NCI-H2029 (cell line): ENCODE data around the gene SURF2.
"Not testable (repeated sequence)": the region's sequence is repeated elsewhere in the genome, so short reads cannot be mapped to it uniquely, and the experiment has no call there.

Experiments
- DNase-seq: peaks from one replicate; lab custom pipeline; 2025; lab: John Stamatoyannopoulos, UW

Gene SURF2

GRCh38 chr9:133356391-133357091 lies at the start of gene SURF2, which contains the start of gene SURF1:
SURF2 (plus strand) TSS chr9:133356550; CDS start chr9:133356593, 43 bp downstream.
SURF1 (minus strand) TSS chr9:133356487; CDS start chr9:133356453, 34 bp downstream.
- peak; percentile 80 for DNase-seq

- DNase-seq: no peak
Observed at GRCh38 chr9:133307301-133307700, 49.0 kb upstream of the SURF2 start.

- no peak for DNase-seq
Observed at GRCh38 chr9:133309608-133310007, 46.7 kb upstream of the SURF2 start.

- DNase-seq: no peak
Observed at GRCh38 chr9:133315997-133316396, 40.4 kb upstream of the SURF2 start.

GRCh38 chr9:133317551-133317950 lies 38.8 kb upstream of the SURF2 start:
- not testable (repeated sequence) for DNase-seq

- DNase-seq: no peak
Observed at GRCh38 chr9:133320421-133320881, 35.9 kb upstream of the SURF2 start.

- no peak for DNase-seq
Observed at GRCh38 chr9:133321411-133321935, 34.9 kb upstream of the SURF2 start.

- DNase-seq: no peak
Observed at GRCh38 chr9:133322701-133323100, 33.6 kb upstream of the SURF2 start.

- no peak for DNase-seq
Observed at GRCh38 chr9:133323211-133323610, 33.1 kb upstream of the SURF2 start.

GRCh38 chr9:133323991-133324703 lies 32.2 kb upstream of the SURF2 start:
- DNase-seq: no peak

- DNase-seq: not testable (repeated sequence)
Observed at GRCh38 chr9:133327021-133327420, 29.3 kb upstream of the SURF2 start.

GRCh38 chr9:133327834-133328484 lies 28.4 kb upstream of the SURF2 start:
- DNase-seq: no peak

- DNase-seq: peak; percentile 24
Observed at GRCh38 chr9:133329306-133330156, 26.8 kb upstream of the SURF2 start.

GRCh38 chr9:133331221-133331620 lies 25.1 kb upstream of the SURF2 start:
- DNase-seq: no peak

GRCh38 chr9:133331641-133332380 lies 24.5 kb upstream of the SURF2 start:
- no peak for DNase-seq

GRCh38 chr9:133332381-133332730 lies 24.0 kb upstream of the SURF2 start:
- no peak for DNase-seq

GRCh38 chr9:133333011-133333410 lies 23.3 kb upstream of the SURF2 start:
- DNase-seq: no peak

GRCh38 chr9:133333566-133333965 lies 22.8 kb upstream of the SURF2 start:
- no peak for DNase-seq

GRCh38 chr9:133334161-133334560 lies 22.2 kb upstream of the SURF2 start:
- no peak for DNase-seq

- DNase-seq: not testable (repeated sequence)
Observed at GRCh38 chr9:133334888-133335287, 21.5 kb upstream of the SURF2 start.
